Measurements from ENCODE around the gene HADHB. TPM values are rescaled to one million over a fixed set of nuclear protein-coding genes. Genes with fewer than 3 reads are reported as not detected.

The HADHB gene
- total RNA-seq, 2 experiments from 2014 or later: 59.1 to 63.5 TPM

DNA sequence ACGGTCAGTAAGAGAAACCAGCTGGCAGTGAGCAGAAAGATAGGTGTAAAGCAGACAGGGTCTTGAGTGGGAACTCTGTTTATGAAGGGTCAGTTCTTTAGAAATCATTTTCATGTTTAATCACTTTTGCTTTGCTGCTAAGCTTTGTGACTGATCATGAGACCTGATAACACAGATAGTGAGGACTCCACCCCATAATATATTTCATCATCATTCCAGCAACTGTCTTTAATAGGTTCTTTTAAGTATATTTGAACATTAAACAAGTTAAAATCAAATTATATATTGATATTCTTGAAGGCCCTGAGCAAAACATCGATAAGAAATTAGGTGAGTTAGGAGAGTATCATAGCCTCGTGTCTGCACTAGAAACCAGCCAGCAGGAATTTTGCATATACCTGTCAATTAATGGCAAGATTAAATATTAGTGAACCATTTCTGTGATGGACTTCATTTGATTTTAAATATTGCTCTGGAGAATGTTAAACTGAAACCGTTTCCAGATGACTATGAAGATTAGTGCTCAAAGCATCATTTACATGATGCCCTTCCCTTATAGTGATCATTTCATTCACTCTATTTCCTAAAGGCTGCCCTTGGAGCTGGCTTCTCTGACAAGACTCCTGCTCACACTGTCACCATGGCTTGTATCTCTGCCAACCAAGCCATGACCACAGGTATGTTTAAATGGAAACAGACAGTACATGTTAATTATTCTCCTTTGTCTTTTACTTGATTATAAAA is 31.9 kb downstream of the HADHB start:
- ChIA-PET POLR2A (no interaction called here), CTCF (no interaction called here)
- H3K4me1 Mint-ChIP-seq (ENCODE audit: low read depth): peaks cover 2% of the 10 kb centered on the region
- H3K9me3 Mint-ChIP-seq (ENCODE audit: insufficient read depth): no peaks in the 10 kb centered on the region
- DNase-seq (no peak), ATAC-seq (no peak)
- H3K27ac Mint-ChIP-seq: no peak overlapping the region
- no peak overlapping the region for H3K4me3 Mint-ChIP-seq
- H3K27me3 Mint-ChIP-seq (ENCODE audit: low read depth): no peaks in the 10 kb centered on the region
- peaks cover 30% of the 10 kb centered on the region for H3K36me3 Mint-ChIP-seq (ENCODE audit: low read depth)

DNA sequence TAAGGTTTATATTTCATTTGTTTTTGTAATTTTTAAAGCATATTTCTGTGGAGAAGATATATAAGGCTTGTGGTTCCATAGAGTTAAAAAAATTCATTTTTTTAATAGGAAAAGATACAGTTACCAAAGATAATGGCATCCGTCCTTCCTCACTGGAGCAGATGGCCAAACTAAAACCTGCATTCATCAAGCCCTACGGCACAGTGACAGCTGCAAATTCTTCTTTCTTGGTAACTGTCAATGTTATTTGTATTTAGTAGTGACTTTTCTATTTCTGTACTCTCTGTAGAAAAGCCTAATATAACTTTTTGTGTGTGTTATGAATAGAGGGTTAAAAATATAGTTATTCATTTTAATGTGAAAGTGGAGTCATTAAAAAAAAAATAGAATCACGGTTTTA is 35.1 kb downstream of the HADHB start:
- H3K9me3 Mint-ChIP-seq (ENCODE audit: insufficient read depth): no peaks in the 10 kb centered on the region
- H3K4me3 Mint-ChIP-seq: no peak overlapping the region
- no peak for ATAC-seq
- ChIA-PET CTCF (no interaction called here), POLR2A (interaction anchor here (0.7 kb wide), 1 partner anchor 902 kb away, joined by 4 read pairs; no protein-coding TSS in a partner anchor)
- H3K36me3 Mint-ChIP-seq (ENCODE audit: low read depth): peaks cover 41% of the 10 kb centered on the region
- no peaks in the 10 kb centered on the region for H3K4me1 Mint-ChIP-seq (ENCODE audit: low read depth)
- no peak overlapping the region for H3K27ac Mint-ChIP-seq
- H3K27me3 Mint-ChIP-seq (ENCODE audit: low read depth): no peaks in the 10 kb centered on the region
- DNase-seq: no peak

DNA sequence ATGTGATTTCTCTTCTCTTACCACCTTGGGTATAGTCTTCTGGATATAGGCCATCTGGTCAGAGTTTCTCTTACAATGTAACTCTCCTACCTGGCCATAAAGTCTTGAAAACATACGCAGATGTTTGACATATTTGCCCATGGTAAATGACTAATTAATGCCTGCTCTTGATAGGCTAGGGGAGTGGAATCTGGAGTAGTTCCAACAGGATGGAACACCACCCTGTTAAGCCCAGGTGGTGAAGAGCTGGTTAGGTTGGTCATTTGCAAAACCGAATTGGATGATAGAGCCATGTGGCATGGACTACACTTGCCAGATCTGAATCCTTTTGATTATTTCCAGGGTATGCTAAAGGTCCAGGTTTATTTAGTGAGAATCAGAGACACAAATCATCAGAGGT is 36.5 kb downstream of the HADHB start:
- H3K27me3 Mint-ChIP-seq (ENCODE audit: low read depth): no peaks in the 10 kb centered on the region
- ChIA-PET CTCF (no interaction called here), POLR2A (no interaction called here)
- ATAC-seq (no peak), DNase-seq (no peak)
- no peaks in the 10 kb centered on the region for H3K4me1 Mint-ChIP-seq (ENCODE audit: low read depth)
- H3K27ac Mint-ChIP-seq: no peak overlapping the region
- H3K36me3 Mint-ChIP-seq (ENCODE audit: low read depth): peaks cover 46% of the 10 kb centered on the region
- no peak overlapping the region for H3K4me3 Mint-ChIP-seq
- no peaks in the 10 kb centered on the region for H3K9me3 Mint-ChIP-seq (ENCODE audit: insufficient read depth)

DNA sequence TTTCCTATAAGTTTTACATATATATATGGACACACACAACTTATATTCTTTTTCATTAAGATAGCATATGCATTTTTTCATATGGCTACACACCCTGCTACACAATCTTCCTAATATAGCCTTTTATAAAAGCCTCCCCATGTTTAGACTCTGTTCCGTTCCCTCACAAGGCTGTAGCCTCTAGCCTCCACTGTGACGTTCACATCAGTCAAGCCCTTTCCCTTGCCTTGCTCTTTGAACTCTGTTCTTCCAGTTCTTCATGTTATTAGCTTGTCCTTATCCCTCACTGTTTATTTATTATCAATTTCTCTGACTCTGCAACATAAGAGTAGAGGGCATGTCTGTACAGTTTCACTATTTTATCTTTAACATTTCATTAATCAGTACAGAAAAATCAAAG is 38.9 kb downstream of the HADHB start:
- Mint-ChIP-seq H3K27ac (no peak overlapping the region), H3K4me1 (ENCODE audit: low read depth) (no peaks in the 10 kb centered on the region), H3K4me3 (no peak overlapping the region), H3K36me3 (ENCODE audit: low read depth) (peaks cover 50% of the 10 kb centered on the region), H3K9me3 (ENCODE audit: insufficient read depth) (no peaks in the 10 kb centered on the region), H3K27me3 (ENCODE audit: low read depth) (no peaks in the 10 kb centered on the region)
- DNase-seq (no peak), ATAC-seq (no peak)
- ChIA-PET POLR2A (no interaction called here), CTCF (no interaction called here)

DNA sequence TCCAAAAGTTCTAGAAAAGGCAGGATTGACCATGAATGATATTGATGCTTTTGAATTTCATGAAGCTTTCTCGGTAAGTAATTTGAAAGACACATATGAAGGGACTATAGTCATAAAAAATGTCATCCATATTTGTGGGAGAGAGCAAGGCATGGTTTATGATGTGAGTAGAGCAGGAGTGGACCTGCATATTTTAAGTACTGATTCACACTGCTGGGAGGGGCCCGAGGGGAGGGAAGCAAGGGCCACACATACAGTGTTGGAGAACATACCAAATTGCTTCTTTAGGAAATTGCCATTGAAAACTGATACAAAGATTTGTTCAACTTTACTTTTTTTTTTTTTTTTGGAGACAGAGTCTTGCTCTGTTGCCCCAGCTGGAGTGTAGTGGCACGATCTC is 39.4 kb downstream of the HADHB start:
- POLR2A ChIA-PET: no interaction called here
- CTCF ChIA-PET: no interaction called here
- Mint-ChIP-seq H3K4me3 (no peak overlapping the region), H3K27ac (no peak overlapping the region), H3K36me3 (ENCODE audit: low read depth) (peaks cover 44% of the 10 kb centered on the region), H3K27me3 (ENCODE audit: low read depth) (no peaks in the 10 kb centered on the region), H3K4me1 (ENCODE audit: low read depth) (no peaks in the 10 kb centered on the region), H3K9me3 (ENCODE audit: insufficient read depth) (no peaks in the 10 kb centered on the region)
- DNase-seq (no peak), ATAC-seq (no peak)

DNA sequence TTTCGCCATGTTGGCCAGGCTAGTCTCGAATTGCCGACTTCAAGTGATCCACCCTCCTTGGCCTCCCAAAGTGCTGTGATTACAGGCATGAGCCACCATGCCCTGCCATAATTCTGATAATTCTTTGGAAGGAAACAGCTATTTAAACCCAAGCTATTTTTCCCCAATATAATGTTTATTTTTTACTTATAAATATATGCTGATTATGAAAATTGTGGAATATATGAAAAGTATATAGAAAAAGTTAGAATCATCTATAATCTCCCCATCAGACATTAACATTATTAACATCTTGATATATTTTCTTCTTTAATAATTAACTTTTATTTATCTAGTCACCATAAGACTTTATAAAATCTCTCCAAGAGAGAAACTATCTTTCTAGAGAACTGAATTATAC is 41.2 kb downstream of the HADHB start:
- Mint-ChIP-seq H3K9me3 (ENCODE audit: insufficient read depth) (no peaks in the 10 kb centered on the region), H3K27me3 (ENCODE audit: low read depth) (no peaks in the 10 kb centered on the region), H3K36me3 (ENCODE audit: low read depth) (peaks cover 39% of the 10 kb centered on the region), H3K27ac (no peak overlapping the region), H3K4me3 (no peak overlapping the region), H3K4me1 (ENCODE audit: low read depth) (no peaks in the 10 kb centered on the region)
- ChIA-PET CTCF (no interaction called here), POLR2A (no interaction called here)
- no peak for DNase-seq
- no peak for ATAC-seq

DNA sequence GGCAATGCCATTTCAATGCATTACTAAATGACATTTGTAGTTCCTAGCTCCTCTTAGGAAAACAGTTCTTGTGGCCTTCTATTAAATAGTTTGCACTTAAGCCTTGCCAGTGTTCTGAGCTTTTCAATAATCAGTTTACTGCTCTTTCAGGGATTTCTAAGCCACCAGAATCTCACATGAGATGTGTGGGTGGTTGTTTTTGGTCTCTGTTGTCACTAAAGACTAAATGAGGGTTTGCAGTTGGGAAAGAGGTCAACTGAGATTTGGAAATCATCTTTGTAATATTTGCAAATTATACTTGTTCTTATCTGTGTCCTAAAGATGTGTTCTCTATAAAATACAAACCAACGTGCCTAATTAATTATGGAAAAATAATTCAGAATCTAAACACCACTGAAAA is 45.3 kb downstream of the HADHB start:
- H3K36me3 Mint-ChIP-seq (ENCODE audit: low read depth): peaks cover 15% of the 10 kb centered on the region
- ChIA-PET CTCF (no interaction called here), POLR2A (no interaction called here)
- no peaks in the 10 kb centered on the region for H3K9me3 Mint-ChIP-seq (ENCODE audit: insufficient read depth)
- ATAC-seq (no peak), DNase-seq (no peak)
- no peaks in the 10 kb centered on the region for H3K4me1 Mint-ChIP-seq (ENCODE audit: low read depth)
- no peaks in the 10 kb centered on the region for H3K27me3 Mint-ChIP-seq (ENCODE audit: low read depth)
- H3K27ac Mint-ChIP-seq: no peak overlapping the region
- no peak overlapping the region for H3K4me3 Mint-ChIP-seq

DNA sequence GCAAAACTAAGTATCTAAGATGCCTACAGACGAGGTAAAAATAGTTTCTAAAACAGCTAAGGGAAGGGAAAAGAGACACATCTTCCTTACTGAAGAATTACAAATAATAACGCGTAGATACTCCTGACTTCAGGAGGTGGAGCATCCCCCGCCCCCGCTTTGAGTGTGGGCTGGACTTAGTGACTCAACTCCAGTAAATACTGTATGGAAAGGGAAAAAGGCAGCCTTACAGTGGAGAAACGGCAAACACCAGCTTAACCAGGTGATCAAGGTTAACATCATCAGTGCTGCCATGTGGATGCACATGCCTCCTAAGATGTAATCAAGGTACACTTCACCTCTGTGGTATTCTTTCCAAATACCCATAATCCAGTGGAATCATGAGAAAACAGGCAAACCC is 47.9 kb downstream of the HADHB start:
- no peak overlapping the region for H3K27ac Mint-ChIP-seq
- no peak for DNase-seq
- no peaks in the 10 kb centered on the region for H3K9me3 Mint-ChIP-seq (ENCODE audit: insufficient read depth)
- no peak for ATAC-seq
- H3K4me1 Mint-ChIP-seq (ENCODE audit: low read depth): no peaks in the 10 kb centered on the region
- ChIA-PET POLR2A (interaction anchor here (0.6 kb wide), 1 partner anchor 424 kb away, joined by 4 read pairs; no protein-coding TSS in a partner anchor), CTCF (no interaction called here)
- no peak overlapping the region for H3K4me3 Mint-ChIP-seq
- H3K36me3 Mint-ChIP-seq (ENCODE audit: low read depth): peaks cover under 1% of the 10 kb centered on the region
- H3K27me3 Mint-ChIP-seq (ENCODE audit: low read depth): no peaks in the 10 kb centered on the region

DNA sequence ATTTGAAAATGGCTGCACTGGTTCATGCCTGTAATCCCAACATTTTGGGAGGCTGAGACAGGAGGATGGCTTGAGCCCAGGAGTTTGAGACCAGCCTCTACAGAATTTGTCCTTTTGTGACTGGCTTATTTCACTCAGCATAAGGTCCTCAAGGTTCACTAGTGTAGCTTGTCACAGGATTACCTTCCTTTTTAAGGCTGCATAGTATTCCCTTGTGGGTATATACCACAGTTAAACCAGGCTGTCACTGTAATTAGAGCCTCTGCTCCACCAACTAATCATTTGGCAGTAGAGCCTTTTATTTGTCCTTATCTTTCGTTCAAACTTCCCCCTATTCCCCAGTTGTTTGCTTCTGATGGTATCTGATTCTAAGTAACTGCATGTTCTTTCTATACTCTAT is 50.8 kb downstream of the HADHB start:
- POLR2A ChIA-PET: no interaction called here
- DNase-seq (no peak), ATAC-seq (no peak)
- Mint-ChIP-seq H3K4me1 (ENCODE audit: low read depth) (no peaks in the 10 kb centered on the region), H3K36me3 (ENCODE audit: low read depth) (no peaks in the 10 kb centered on the region), H3K4me3 (no peak overlapping the region), H3K27me3 (ENCODE audit: low read depth) (no peaks in the 10 kb centered on the region), H3K9me3 (ENCODE audit: insufficient read depth) (no peaks in the 10 kb centered on the region), H3K27ac (no peak overlapping the region)
- CTCF ChIA-PET: no interaction called here

DNA sequence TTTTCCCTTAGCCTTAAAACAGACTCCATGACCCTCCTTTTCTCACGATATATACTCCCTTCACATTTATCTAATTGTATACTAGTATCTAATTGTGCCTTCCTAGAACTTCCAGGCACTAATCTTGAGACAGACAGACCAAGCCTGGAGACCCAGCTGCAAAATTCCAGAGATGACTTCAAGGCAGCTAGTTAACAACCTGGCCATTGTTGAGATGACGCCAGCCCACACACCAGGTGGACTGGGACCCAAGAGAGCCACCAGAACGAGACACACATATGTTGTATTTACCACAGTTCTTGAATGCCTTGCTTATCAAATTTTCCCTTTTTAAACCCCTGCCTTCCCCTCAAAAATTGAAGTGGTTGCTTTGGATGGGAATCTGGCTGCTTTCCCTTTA is 52.3 kb downstream of the HADHB start:
- Mint-ChIP-seq H3K36me3 (ENCODE audit: low read depth) (no peaks in the 10 kb centered on the region), H3K4me3 (no peak overlapping the region), H3K4me1 (ENCODE audit: low read depth) (no peaks in the 10 kb centered on the region), H3K9me3 (ENCODE audit: insufficient read depth) (no peaks in the 10 kb centered on the region), H3K27ac (no peak overlapping the region), H3K27me3 (ENCODE audit: low read depth) (no peaks in the 10 kb centered on the region)
- DNase-seq (no peak), ATAC-seq (no peak)
- CTCF ChIA-PET: no interaction called here
- POLR2A ChIA-PET: no interaction called here

DNA sequence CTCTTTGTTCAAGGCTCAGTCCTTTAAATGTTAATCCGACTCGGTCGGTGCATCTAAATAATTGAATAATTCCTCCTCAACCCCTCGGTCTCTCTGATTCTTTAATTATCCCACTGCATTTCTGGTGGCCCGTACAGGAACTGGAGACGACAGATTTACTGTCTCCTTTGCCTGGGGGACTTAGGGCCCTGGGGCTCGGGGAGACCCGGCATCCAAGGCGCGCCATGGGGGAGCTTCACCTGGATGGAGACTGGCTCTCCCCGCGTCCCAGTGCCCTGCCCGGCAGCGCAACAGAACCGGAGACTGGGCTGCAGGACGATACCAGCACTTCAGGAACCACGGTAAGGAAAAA is 53.5 kb downstream of the HADHB start:
- Mint-ChIP-seq H3K27ac (no peak overlapping the region), H3K36me3 (ENCODE audit: low read depth) (no peaks in the 10 kb centered on the region), H3K27me3 (ENCODE audit: low read depth) (no peaks in the 10 kb centered on the region), H3K4me1 (ENCODE audit: low read depth) (no peaks in the 10 kb centered on the region), H3K4me3 (no peak overlapping the region), H3K9me3 (ENCODE audit: insufficient read depth) (no peaks in the 10 kb centered on the region)
- POLR2A ChIA-PET: no interaction called here
- ATAC-seq: no peak
- CTCF ChIA-PET: interaction anchor here (1.3 kb wide), 1 partner anchor 113 kb away, joined by 3 read pairs; no protein-coding TSS in a partner anchor
- DNase-seq: no peak

DNA sequence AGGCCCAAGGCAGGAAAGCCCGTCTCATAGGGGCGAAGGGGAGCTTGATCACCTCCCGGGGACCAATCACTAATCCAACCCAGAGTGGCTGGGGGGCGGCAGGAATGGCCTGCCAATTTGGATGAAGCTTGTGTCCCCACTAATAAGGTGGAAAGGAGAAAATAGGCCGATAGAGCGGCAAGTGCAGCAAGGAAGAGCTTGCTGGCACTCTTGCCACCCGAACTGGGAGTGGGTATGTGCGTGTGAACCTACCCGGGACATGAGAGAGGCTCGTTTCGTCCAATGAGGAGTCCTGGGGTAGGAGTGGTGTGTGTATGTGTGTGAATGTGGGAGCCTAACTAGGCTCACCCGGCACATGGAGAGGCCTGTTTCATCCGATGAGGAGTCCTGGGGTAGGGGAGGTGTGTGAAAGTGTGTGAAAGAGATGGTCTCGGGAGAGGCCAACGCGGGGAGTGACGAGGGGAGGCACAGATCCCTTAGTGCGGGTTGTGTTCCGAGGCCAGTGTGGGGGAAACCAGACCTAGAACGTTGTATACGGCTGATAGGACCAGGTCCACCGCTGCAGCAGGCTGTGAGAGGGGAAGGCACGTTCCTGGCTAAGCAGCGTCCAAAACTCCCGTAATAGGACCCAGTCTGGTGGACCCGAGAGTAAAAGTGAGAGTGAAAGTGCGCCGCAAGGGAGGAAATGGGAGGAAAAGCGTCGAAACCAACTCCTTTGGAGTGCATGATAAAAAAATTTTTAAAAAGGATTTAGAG is 54.1 kb downstream of the HADHB start:
- H3K4me1 Mint-ChIP-seq (ENCODE audit: low read depth): no peaks in the 10 kb centered on the region
- DNase-seq: peak; percentile 44
- H3K4me3 Mint-ChIP-seq: no peak overlapping the region
- POLR2A ChIA-PET: interaction anchor here (1.4 to 1.7 kb wide), 2 partner anchors 47 to 54 kb away, joined by 7 to 13 read pairs; partner anchors contain the start of genes ADGRF3, HADHA, HADHB and SELENOI
- CTCF ChIA-PET: interaction anchor here (0.9 to 1.8 kb wide), 3 partner anchors 32 to 114 kb away, joined by 3 to 8 read pairs (median 3); no protein-coding TSS in a partner anchor
- ATAC-seq: peak; percentile 73
- H3K27me3 Mint-ChIP-seq (ENCODE audit: low read depth): no peaks in the 10 kb centered on the region
- no peaks in the 10 kb centered on the region for H3K36me3 Mint-ChIP-seq (ENCODE audit: low read depth)
- no peak overlapping the region for H3K27ac Mint-ChIP-seq
- no peaks in the 10 kb centered on the region for H3K9me3 Mint-ChIP-seq (ENCODE audit: insufficient read depth)

Measured in activated CD8-positive, alpha-beta T cell treated with anti-CD3 and anti-CD28 coated beads, Interleukin-2, amount 10 ng/mL, durations not matched to agents 7 days and 5 days (primary cell).